Activated CD8-positive, alpha-beta memory T cell treated with anti-CD3 and anti-CD28 coated beads, Interleukin-2, amount 50 U/mL, for 24 hours (primary cell): ENCODE data around the gene CORO2B.

Source experiments
- DNase-seq: peaks from one replicate; pipeline ENCODE4 v3.0.0-alpha.2; 2020; ENCODE audit errors: extremely low read depth

CORO2B gene

GRCh38 chr15:68574046-68574445 is 4.7 kb upstream of the CORO2B start:
- no peak for DNase-seq

- no peak for DNase-seq
Measured at GRCh38 chr15:68574629-68575028, 4.2 kb upstream of the CORO2B start.

GRCh38 chr15:68576235-68576892 is 2.4 kb upstream of the CORO2B start:
- no peak for DNase-seq

- no peak for DNase-seq
Measured at GRCh38 chr15:68578175-68578979, 416 bp upstream of the CORO2B start.

- DNase-seq = no peak
Measured at GRCh38 chr15:68580026-68580882, 1.5 kb downstream of the CORO2B start.

- DNase-seq = no peak
Measured at GRCh38 chr15:68580883-68581155, 2.0 kb downstream of the CORO2B start.

GRCh38 chr15:68581725-68582124 is 2.9 kb downstream of the CORO2B start:
- no peak for DNase-seq

GRCh38 chr15:68582236-68582635 is 3.4 kb downstream of the CORO2B start:
- no peak for DNase-seq

- no peak for DNase-seq
Measured at GRCh38 chr15:68582864-68583263, 4.1 kb downstream of the CORO2B start.

GRCh38 chr15:68583321-68583720 is 4.5 kb downstream of the CORO2B start:
- DNase-seq = no peak

- DNase-seq = no peak
Measured at GRCh38 chr15:68583936-68584755, 5.4 kb downstream of the CORO2B start.

GRCh38 chr15:68584756-68585573 is 6.2 kb downstream of the CORO2B start:
- DNase-seq = no peak

- DNase-seq = no peak
Measured at GRCh38 chr15:68585574-68586273, 6.9 kb downstream of the CORO2B start.

GRCh38 chr15:68586274-68586961 is 7.6 kb downstream of the CORO2B start:
- DNase-seq = no peak

GRCh38 chr15:68587769-68588385 is 9.1 kb downstream of the CORO2B start:
- no peak for DNase-seq

GRCh38 chr15:68589053-68589452 is 10.3 kb downstream of the CORO2B start:
- DNase-seq = no peak

- no peak for DNase-seq
Measured at GRCh38 chr15:68589783-68590710, 11.3 kb downstream of the CORO2B start.

- no peak for DNase-seq
Measured at GRCh38 chr15:68590721-68591389, 12.1 kb downstream of the CORO2B start.
